ENCODE results near the gene KIF16B. TPM values are rescaled to one million over a fixed set of nuclear protein-coding genes. Genes with fewer than 3 reads are reported as not detected.

Gene KIF16B
- total RNA-seq, 1 experiment from 2014 or later, result 7.6 TPM

DNA sequence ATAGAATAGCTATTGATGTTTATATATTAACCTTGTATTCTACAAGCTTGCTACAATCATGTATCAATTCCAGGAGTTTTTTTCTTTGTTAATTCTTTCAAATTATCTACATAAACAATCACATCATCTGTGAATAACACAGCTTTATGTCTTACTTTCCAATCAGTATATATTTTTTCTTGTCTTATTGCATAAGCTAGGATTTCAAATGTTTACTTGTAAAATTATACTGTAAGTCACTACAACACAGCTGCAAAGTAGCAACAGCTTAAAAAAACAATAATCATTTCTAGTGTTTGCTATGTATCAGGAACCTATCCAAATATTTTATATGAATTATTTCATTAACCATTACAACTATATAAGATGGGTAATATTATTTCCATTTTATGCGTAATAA, 270.4 kb downstream of the KIF16B start (continued):
- TF ChIP-seq, protein P1, sequence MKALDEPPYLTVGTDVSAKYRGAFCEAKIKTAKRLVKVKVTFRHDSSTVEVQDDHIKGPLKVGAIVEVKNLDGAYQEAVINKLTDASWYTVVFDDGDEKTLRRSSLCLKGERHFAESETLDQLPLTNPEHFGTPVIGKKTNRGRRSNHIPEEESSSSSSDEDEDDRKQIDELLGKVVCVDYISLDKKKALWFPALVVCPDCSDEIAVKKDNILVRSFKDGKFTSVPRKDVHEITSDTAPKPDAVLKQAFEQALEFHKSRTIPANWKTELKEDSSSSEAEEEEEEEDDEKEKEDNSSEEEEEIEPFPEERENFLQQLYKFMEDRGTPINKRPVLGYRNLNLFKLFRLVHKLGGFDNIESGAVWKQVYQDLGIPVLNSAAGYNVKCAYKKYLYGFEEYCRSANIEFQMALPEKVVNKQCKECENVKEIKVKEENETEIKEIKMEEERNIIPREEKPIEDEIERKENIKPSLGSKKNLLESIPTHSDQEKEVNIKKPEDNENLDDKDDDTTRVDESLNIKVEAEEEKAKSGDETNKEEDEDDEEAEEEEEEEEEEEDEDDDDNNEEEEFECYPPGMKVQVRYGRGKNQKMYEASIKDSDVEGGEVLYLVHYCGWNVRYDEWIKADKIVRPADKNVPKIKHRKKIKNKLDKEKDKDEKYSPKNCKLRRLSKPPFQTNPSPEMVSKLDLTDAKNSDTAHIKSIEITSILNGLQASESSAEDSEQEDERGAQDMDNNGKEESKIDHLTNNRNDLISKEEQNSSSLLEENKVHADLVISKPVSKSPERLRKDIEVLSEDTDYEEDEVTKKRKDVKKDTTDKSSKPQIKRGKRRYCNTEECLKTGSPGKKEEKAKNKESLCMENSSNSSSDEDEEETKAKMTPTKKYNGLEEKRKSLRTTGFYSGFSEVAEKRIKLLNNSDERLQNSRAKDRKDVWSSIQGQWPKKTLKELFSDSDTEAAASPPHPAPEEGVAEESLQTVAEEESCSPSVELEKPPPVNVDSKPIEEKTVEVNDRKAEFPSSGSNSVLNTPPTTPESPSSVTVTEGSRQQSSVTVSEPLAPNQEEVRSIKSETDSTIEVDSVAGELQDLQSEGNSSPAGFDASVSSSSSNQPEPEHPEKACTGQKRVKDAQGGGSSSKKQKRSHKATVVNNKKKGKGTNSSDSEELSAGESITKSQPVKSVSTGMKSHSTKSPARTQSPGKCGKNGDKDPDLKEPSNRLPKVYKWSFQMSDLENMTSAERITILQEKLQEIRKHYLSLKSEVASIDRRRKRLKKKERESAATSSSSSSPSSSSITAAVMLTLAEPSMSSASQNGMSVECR (CRISPR knock-in tag; IDR thresholded peaks at IDR 0.05; ENCODE audit: borderline replicate concordance), result no peak
- TF ChIP-seq, protein P2, sequence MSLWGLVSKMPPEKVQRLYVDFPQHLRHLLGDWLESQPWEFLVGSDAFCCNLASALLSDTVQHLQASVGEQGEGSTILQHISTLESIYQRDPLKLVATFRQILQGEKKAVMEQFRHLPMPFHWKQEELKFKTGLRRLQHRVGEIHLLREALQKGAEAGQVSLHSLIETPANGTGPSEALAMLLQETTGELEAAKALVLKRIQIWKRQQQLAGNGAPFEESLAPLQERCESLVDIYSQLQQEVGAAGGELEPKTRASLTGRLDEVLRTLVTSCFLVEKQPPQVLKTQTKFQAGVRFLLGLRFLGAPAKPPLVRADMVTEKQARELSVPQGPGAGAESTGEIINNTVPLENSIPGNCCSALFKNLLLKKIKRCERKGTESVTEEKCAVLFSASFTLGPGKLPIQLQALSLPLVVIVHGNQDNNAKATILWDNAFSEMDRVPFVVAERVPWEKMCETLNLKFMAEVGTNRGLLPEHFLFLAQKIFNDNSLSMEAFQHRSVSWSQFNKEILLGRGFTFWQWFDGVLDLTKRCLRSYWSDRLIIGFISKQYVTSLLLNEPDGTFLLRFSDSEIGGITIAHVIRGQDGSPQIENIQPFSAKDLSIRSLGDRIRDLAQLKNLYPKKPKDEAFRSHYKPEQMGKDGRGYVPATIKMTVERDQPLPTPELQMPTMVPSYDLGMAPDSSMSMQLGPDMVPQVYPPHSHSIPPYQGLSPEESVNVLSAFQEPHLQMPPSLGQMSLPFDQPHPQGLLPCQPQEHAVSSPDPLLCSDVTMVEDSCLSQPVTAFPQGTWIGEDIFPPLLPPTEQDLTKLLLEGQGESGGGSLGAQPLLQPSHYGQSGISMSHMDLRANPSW (CRISPR knock-in tag; conservative IDR thresholded peaks at IDR 0.05; ENCODE audit: low read depth), result no peak
- TF ChIP-seq ZNF671 (CRISPR knock-in tag; IDR thresholded peaks at IDR 0.05) (no peak), JUN (CRISPR knock-in tag; IDR thresholded peaks at IDR 0.05) (no peak)

DNA sequence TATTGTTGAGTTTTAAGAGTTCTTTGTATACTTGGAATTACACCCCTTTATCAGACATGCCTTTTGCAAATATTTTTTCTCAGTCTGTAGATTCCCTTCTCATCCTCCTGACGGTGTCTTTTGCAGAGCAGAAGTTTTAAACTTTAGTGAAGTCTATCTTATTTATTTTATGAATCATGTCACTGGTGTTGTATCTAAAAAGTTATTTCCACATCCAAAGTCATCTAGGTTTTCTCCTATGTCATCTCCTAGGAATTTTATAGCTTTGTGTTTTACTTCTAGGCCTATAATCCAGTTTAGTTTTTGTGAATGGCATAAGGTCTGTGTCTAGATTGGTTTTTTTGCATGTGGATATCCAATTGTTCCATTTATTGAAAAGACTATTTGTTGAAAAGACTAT, 271.3 kb downstream of the KIF16B start:
- DNase-seq (ENCODE audit: low spot score), result no peak

DNA sequence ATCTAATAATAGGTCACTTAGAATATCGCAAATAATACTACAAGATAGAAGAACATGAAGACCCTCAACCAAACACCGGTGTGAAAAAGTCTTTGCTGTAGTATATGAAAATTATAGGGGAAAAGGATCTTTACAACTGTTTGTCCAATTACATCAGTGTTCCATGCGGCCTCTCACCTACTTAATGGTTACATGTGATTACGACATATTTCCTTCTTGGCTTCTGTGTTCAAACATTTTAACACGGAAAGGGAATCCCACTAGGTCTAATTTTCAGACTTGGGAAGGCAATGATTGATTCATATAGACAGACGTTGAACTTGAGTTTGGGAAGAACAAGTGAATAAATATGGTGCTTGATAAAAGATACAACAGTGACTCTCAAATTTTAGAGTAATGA, 273.4 kb downstream of the KIF16B start:
- peaks cover 35% of the 10 kb centered on the region for H3K36me3 Mint-ChIP-seq
- no peak for ATAC-seq
- no peak for DNase-seq (ENCODE audit: low spot score)
- ChIA-PET CTCF (no interaction called here), POLR2A (no interaction called here)
- no peak overlapping the region for H3K4me3 Mint-ChIP-seq
- no peaks in the 10 kb centered on the region for H3K27me3 Mint-ChIP-seq (ENCODE audit: low read depth)
- H3K9me3 Mint-ChIP-seq, result peaks cover 49% of the 10 kb centered on the region
- no peaks in the 10 kb centered on the region for H3K4me1 Mint-ChIP-seq
- H3K27ac Mint-ChIP-seq, result no peak overlapping the region
- TF ChIP-seq HMGA2 (CRISPR knock-in tag; IDR thresholded peaks at IDR 0.05), result no peak
- TF ChIP-seq NFYB (CRISPR knock-in tag; conservative IDR thresholded peaks at IDR 0.05; ENCODE audit: low read depth), result no peak
- TF ChIP-seq RORB (CRISPR knock-in tag; IDR thresholded peaks at IDR 0.05), result no peak
- TF ChIP-seq TP53 (CRISPR knock-in tag; IDR thresholded peaks at IDR 0.05), result no peak

More for the DNA sequence above, 271.3 kb downstream of the KIF16B start:
- peaks cover 35% of the 10 kb centered on the region for H3K36me3 Mint-ChIP-seq
- H3K27ac Mint-ChIP-seq, result no peak overlapping the region
- CTCF ChIA-PET, result no interaction called here
- no peak for ATAC-seq
- H3K4me1 Mint-ChIP-seq, result no peaks in the 10 kb centered on the region
- POLR2A ChIA-PET, result no interaction called here
- no peak for TF ChIP-seq ATF1 (CRISPR knock-in tag; IDR thresholded peaks at IDR 0.05)
- TF ChIP-seq ZNF138 (CRISPR knock-in tag; conservative IDR thresholded peaks at IDR 0.05), result no peak
- TF ChIP-seq RELA (CRISPR knock-in tag; IDR thresholded peaks at IDR 0.05; ENCODE audit: borderline replicate concordance), result no peak
- TF ChIP-seq FOXP1 (CRISPR knock-in tag; IDR thresholded peaks at IDR 0.05; ENCODE audit: borderline replicate concordance), result no peak
- no peak for TF ChIP-seq RORB (CRISPR knock-in tag; IDR thresholded peaks at IDR 0.05)
- no peak for TF ChIP-seq ZNF263 (CRISPR knock-in tag; IDR thresholded peaks at IDR 0.05; ENCODE audit: low read depth)
- TF ChIP-seq SP1 (CRISPR knock-in tag; conservative IDR thresholded peaks at IDR 0.05), result no peak
- no peak for TF ChIP-seq NFE2L1 (CRISPR knock-in tag; IDR thresholded peaks at IDR 0.05)
- TF ChIP-seq NFYB (CRISPR knock-in tag; conservative IDR thresholded peaks at IDR 0.05; ENCODE audit: low read depth), result no peak
- H3K27me3 Mint-ChIP-seq (ENCODE audit: low read depth), result no peaks in the 10 kb centered on the region
- no peak overlapping the region for H3K4me3 Mint-ChIP-seq
- peaks cover 49% of the 10 kb centered on the region for H3K9me3 Mint-ChIP-seq

DNA sequence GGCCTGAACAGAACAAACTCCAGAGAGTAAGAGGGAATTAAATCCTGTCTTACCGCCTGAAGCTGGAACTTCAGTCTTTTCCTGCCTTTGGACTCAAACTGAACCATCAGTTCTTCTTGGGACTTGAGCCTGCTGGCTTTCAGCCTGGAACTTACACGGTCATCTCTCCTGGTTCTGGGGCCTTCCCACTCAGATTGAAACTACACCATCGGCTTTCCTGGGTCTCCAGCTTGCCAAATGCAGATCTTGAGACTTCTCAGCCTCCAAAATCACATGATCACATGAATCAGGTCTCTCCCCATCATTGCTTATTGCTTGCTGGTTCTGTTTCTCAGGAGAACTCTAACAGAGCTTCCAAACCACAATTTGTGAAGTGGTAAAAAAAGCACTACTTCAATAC, 276.3 kb downstream of the KIF16B start:
- DNase-seq (ENCODE audit: low spot score) (no peak), ATAC-seq (no peak)
- no peak overlapping the region for H3K27ac Mint-ChIP-seq
- H3K4me3 Mint-ChIP-seq, result no peak overlapping the region
- H3K4me1 Mint-ChIP-seq, result no peaks in the 10 kb centered on the region
- peaks cover 24% of the 10 kb centered on the region for H3K9me3 Mint-ChIP-seq
- POLR2A ChIA-PET, result no interaction called here
- no peaks in the 10 kb centered on the region for H3K27me3 Mint-ChIP-seq (ENCODE audit: low read depth)
- CTCF ChIA-PET, result no interaction called here
- H3K36me3 Mint-ChIP-seq, result peaks cover 16% of the 10 kb centered on the region
- TF ChIP-seq KAT7 (CRISPR knock-in tag; IDR thresholded peaks at IDR 0.05; ENCODE audit: borderline replicate concordance) (no peak), NR3C1 (CRISPR knock-in tag; conservative IDR thresholded peaks at IDR 0.05; ENCODE audit: low read depth) (no peak), SMAD4 (CRISPR knock-in tag; IDR thresholded peaks at IDR 0.05) (no peak), FOXJ3 (CRISPR knock-in tag; IDR thresholded peaks at IDR 0.05; ENCODE audit: borderline replicate concordance) (no peak), SOX15 (CRISPR knock-in tag; IDR thresholded peaks at IDR 0.05) (no peak), OVOL2 (CRISPR knock-in tag; IDR thresholded peaks at IDR 0.05; ENCODE audit: borderline replicate concordance) (no peak)
- TF ChIP-seq, protein P3, sequence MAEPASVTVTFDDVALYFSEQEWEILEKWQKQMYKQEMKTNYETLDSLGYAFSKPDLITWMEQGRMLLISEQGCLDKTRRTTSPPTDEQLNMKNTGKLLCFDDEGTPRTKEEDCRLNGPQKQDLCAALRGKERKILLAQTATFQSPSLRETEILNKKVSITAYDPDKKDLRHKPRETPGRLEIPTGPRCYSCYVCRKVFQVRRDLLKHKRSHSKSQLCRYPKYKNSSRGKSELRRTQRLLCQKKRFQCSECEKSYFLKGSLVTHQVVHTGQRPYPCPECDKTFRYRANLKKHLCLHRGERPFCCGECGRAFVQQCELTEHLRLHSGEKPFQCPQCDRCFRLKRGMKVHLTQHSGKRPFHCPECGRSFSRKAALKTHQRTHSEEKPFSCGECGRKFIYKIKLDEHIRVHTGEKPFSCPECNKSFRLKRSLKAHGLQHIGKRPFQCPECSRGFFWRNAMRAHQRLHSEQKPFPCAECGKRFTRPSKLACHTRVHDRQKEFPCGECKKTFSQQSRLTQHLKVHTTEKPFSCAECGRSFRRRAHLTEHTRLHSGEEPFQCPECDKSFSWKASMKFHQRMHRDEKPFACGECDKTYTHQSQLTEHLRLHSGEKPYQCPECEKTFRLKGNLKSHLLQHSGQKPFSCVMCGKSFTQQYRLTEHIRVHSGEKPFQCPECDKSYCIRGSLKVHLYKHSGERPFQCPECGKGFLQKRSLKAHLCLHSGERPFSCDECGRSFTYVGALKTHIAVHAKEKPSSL (CRISPR knock-in tag; conservative IDR thresholded peaks at IDR 0.05), result no peak

Data from WTC11 (cell line).